HepG2 (cell line): Measurements from ENCODE around the gene PLXND1. TPM values are rescaled to one million over a fixed set of nuclear protein-coding genes. Genes with fewer than 3 reads are reported as not detected.

Experiments
- ATAC-seq: fragments of 200-7000 bp; cut with Tn5 transposase; 3 replicates; pipeline ENCODE4 v1.9.1; 2020; ENCODE audit warnings: mild to moderate bottlenecking, moderate library complexity
- BruUV-seq: library from RNA; stranded (reverse); fragments of 400-500 nt; replicated peaks from 2 replicates; lab custom pipeline; 2021; lab: Mats Ljungman, UMichigan
- CTCF ChIA-PET: fragments of 300-600 bp; formaldehyde crosslinking; extraction: SDS; loops from one replicate; lab custom pipeline; 2021; ENCODE audit warnings: low total read pairs, inconsistent platforms, low intra/inter-chr PET ratio; lab: Yijun Ruan, JAX
- POLR2A ChIA-PET: fragments of 350-600 bp; sonication (Branson Sonifier 250); formaldehyde crosslinking; loops from one replicate; lab custom pipeline; 2020; ENCODE audit warnings: antibody characterized with exemption, inconsistent platforms; lab: Yijun Ruan, JAX
- DNase-seq: peaks from one replicate; pipeline ENCODE4 v3.0.0-alpha.2; 2015; ENCODE audit warnings: low spot score
- FAIRE-seq: peaks from 3 replicates; lab custom pipeline; 2011; peaks lifted over from hg19 to GRCh38; lab: Jason Lieb, UNC
- H2AFZ ChIP-seq: one replicate; pipeline ENCODE4 v1.6.1; 2011; ENCODE audit warnings: low read length, inconsistent platforms
- H3K27ac ChIP-seq: fragments of 300-600 bp; 3 replicates; pipeline ENCODE4 v1.8.0; 2011; ENCODE audit warnings: mixed run types, mild to moderate bottlenecking, mixed read lengths, low read length, inconsistent platforms; ENCODE audit not compliant: insufficient read depth; ENCODE audit errors: extremely low read length
- H3K27me3 ChIP-seq, 2 experiments: fragments of 200-600 bp in 1 of 2; 2 replicates in 1 of 2; 3 replicates in 1 of 2; pipeline versions ENCODE4 v1.6.0 to v1.8.0; 2011; ENCODE audit warnings: low read length in 2 of 2, mild to moderate bottlenecking in 2 of 2, moderate library complexity in 2 of 2, inconsistent platforms in 1 of 2; ENCODE audit not compliant: insufficient read depth in 2 of 2, control insufficient read depth in 1 of 2
- H3K36me3 ChIP-seq, 2 experiments: fragments of 200-600 bp in 1 of 2; replicated peaks in 1 of 2; 2 replicates in 1 of 2; 3 replicates in 1 of 2; pipeline versions ENCODE4 v1.5.1 to v1.8.0; 2011; ENCODE audit warnings: low read length in 2 of 2, inconsistent platforms in 1 of 2; ENCODE audit not compliant: insufficient read depth in 2 of 2, control insufficient read depth in 1 of 2
- H3K4me1 ChIP-seq: 2 replicates; pipeline ENCODE4 v1.5.1; 2012; ENCODE audit warnings: low read length, inconsistent platforms; ENCODE audit not compliant: insufficient read depth
- H3K4me2 ChIP-seq: 2 replicates; pipeline ENCODE4 v1.6.0; 2011; ENCODE audit warnings: low read depth, low read length, inconsistent platforms
- H3K4me3 ChIP-seq, 3 experiments: fragments of 200-600 bp in 1 of 3; sonication (generic), shearing (Covaris generic) in 1 of 3; replicated peaks in 1 of 3; 2 replicates each; pipeline ENCODE4 v1.5.1; 2011 to 2016; ENCODE audit warnings: low read length in 3 of 3, inconsistent platforms in 2 of 3, low read depth in 2 of 3, mild to moderate bottlenecking in 2 of 3, control low read depth in 1 of 3, mixed read lengths in 1 of 3; ENCODE audit not compliant: insufficient read depth in 1 of 3
- H3K79me2 ChIP-seq: one replicate; pipeline ENCODE4 v1.6.1; 2011; ENCODE audit warnings: low read length, inconsistent platforms; ENCODE audit not compliant: insufficient read depth
- H3K9ac ChIP-seq: 2 replicates; pipeline ENCODE4 v1.6.0; 2011; ENCODE audit warnings: mild to moderate bottlenecking, low read depth, low read length, inconsistent platforms; ENCODE audit not compliant: insufficient read depth
- H3K9me3 ChIP-seq: 2 replicates; pipeline ENCODE4 v1.5.1; 2012; ENCODE audit warnings: mild to moderate bottlenecking, low read length
- H4K20me1 ChIP-seq: 2 replicates; pipeline ENCODE4 v1.6.0; 2011; ENCODE audit warnings: inconsistent platforms, mild to moderate bottlenecking, low read length, moderate library complexity; ENCODE audit not compliant: insufficient read depth
- ATF4 ChIP-seq, 2 experiments: fragments of 450-650 bp in 1 of 2; sonication (generic) in 1 of 2; formaldehyde crosslinking; IDR thresholded peaks; 2 replicates each; pipeline versions ENCODE4 v1.5.0 to v1.8.0; 2020 to 2022; ENCODE audit warnings: mild to moderate bottlenecking in 1 of 2, missing genetic modification reagents in 1 of 2
- EHMT2 ChIP-seq: fragments of 200-600 bp; sonication (generic); IDR thresholded peaks from 2 replicates; pipeline ENCODE4 v1.7.0; 2017; ENCODE audit warnings: antibody characterized with exemption, low read depth, low read length, borderline replicate concordance
- IRF9 ChIP-seq: sonication (generic); formaldehyde crosslinking; IDR thresholded peaks from 2 replicates; pipeline ENCODE4 v1.8.0; 2022; ENCODE audit warnings: missing genetic modification reagents, mild to moderate bottlenecking, borderline replicate concordance
- KLF12 ChIP-seq: sonication (generic); formaldehyde crosslinking; IDR thresholded peaks from 2 replicates; pipeline ENCODE4 v1.4.0; 2020; ENCODE audit warnings: missing genetic modification reagents, borderline replicate concordance
- LCORL ChIP-seq, 2 experiments: fragments of 450-650 bp in 1 of 2; sonication (generic) in 1 of 2; formaldehyde crosslinking in 1 of 2; IDR thresholded peaks; 2 replicates each; pipeline versions ENCODE4 v1.5.0 to v1.6.1; 2017 to 2020; ENCODE audit warnings: antibody characterized with exemption in 1 of 2, missing genetic modification reagents in 1 of 2
- MEIS1 ChIP-seq: sonication (generic); formaldehyde crosslinking; IDR thresholded peaks from 2 replicates; pipeline ENCODE4 v1.9.0; 2021; ENCODE audit warnings: mild to moderate bottlenecking, missing genetic modification reagents, moderate library complexity, borderline replicate concordance
- SMAD3 ChIP-seq: sonication (generic); formaldehyde crosslinking; IDR thresholded peaks from 2 replicates; pipeline ENCODE4 v1.4.0; 2020; ENCODE audit warnings: missing genetic modification reagents
- ZNF142 ChIP-seq: sonication (generic); formaldehyde crosslinking; IDR thresholded peaks from 2 replicates; pipeline ENCODE4 v1.4.0; 2020; ENCODE audit warnings: missing genetic modification reagents
- ZNF343 ChIP-seq: sonication (generic); formaldehyde crosslinking; IDR thresholded peaks from 2 replicates; pipeline ENCODE4 v1.4.0; 2020; ENCODE audit warnings: mild to moderate bottlenecking, missing genetic modification reagents
- ZNF598 ChIP-seq: sonication (generic); formaldehyde crosslinking; IDR thresholded peaks from 2 replicates; pipeline ENCODE4 v1.5.1; 2020; ENCODE audit warnings: mild to moderate bottlenecking, missing genetic modification reagents, borderline replicate concordance
- ZNF839 ChIP-seq: sonication (generic); formaldehyde crosslinking; IDR thresholded peaks from 2 replicates; pipeline ENCODE4 v1.4.0; 2020; ENCODE audit warnings: missing genetic modification reagents, mild to moderate bottlenecking, borderline replicate concordance
- WGBS: methylation state at CpG from one replicate; pipeline ENCODE4 v1.1.6; 2017; ENCODE audit warnings: low lambda C conversion rate; 5-methylcytosine and 5-hydroxymethylcytosine counted together
- in situ Hi-C: cut with HindIII; loops from 2 replicates; pipeline ENCODE4 v1.10.0; 2017; ENCODE audit warnings: low pct_unique_long_range_greater_than_20kb; ENCODE audit not compliant: extremely low pct_ligation_motif_present
- intact Hi-C: fragments of 100-400 bp; cut with micrococcal nuclease; formaldehyde crosslinking; loops from one replicate; pipeline ENCODE4 v1.10.0; 2022; ENCODE audit not compliant: unreplicated experiment
- polyA plus RNA-seq, 8 experiments: library from polyadenylated mRNA; depleted of rRNA in 3 of 8; stranded (reverse) in 7 of 8; unstranded in 1 of 8; fragments of >200 nt; fragmentation: Illumina TruSeq in 4 of 8; extraction: Trizol in 4 of 8; gene quantifications; 2 replicates each; pipeline versions ENCODE4 v1.2.1 to v1.2.3, GENCODE V29; 2011 to 2016; ENCODE audit warnings: low read depth in 4 of 8, missing spikeins in 1 of 8, mixed read lengths in 1 of 8; ENCODE audit not compliant: insufficient read depth in 1 of 8
- total RNA-seq, 5 experiments: library from RNA; depleted of rRNA; stranded (reverse); fragments of >200 nt; fragmentation: Illumina TruSeq; extraction: Trizol; gene quantifications; 2 replicates each; pipeline ENCODE4 v1.2.3, GENCODE V29; 2016; ENCODE audit warnings: low read depth in 1 of 5

The PLXND1 gene
- total and polyA plus RNA-seq, 2 of the 13 experiments (the other 11 are each of a cell fraction or from before 2014, with no cell fraction given), result 15.9 to 42.0 TPM

- 91% methylated on average over 6 of the region's 6 CpGs for WGBS
- no peak overlapping the region for H2AFZ ChIP-seq
- no peak for DNase-seq
- FAIRE-seq, result no peak
- peaks cover 14% of the 10 kb centered on the region for H3K4me1 ChIP-seq
- H3K4me2 ChIP-seq, result no peak overlapping the region
- H3K9me3 ChIP-seq, result no peaks in the 10 kb centered on the region
- intact Hi-C loops, result no loop called here
- ATAC-seq, result no peak
- ChIA-PET POLR2A (no interaction called here), CTCF (no interaction called here)
- no peaks in the 10 kb centered on the region for H3K79me2 ChIP-seq
- in situ Hi-C loops, result no loop called here
- no TSS peak for BruUV-seq
- H3K36me3 ChIP-seq, result peaks cover 8 to 12% of the 10 kb centered on the region in 2 experiments; a peak in 4 of 5 replicates
- TF ChIP-seq ZNF839 (CRISPR knock-in tag) (no peak), ATF4 (CRISPR knock-in tag; IDR thresholded peaks at IDR 0.05) (no peak), ZNF343 (CRISPR knock-in tag) (no peak), EHMT2 (no peak), LCORL (IDR thresholded peaks at IDR 0.05) (no peak), LCORL (CRISPR knock-in tag; IDR thresholded peaks at IDR 0.05) (no peak), ZNF598 (CRISPR knock-in tag) (no peak), KLF12 (CRISPR knock-in tag) (no peak), SMAD3 (CRISPR knock-in tag) (no peak), ZNF142 (CRISPR knock-in tag) (no peak), IRF9 (CRISPR knock-in tag) (no peak), MEIS1 (CRISPR knock-in tag) (no peak)
- H3K9ac ChIP-seq, result no peak overlapping the region
- no peak overlapping the region for H3K27ac ChIP-seq
- no peaks in the 10 kb centered on the region for H3K27me3 ChIP-seq
- H3K4me3 ChIP-seq, result no peak overlapping the region
- no peaks in the 10 kb centered on the region for H4K20me1 ChIP-seq
These were observed 38.5 kb downstream of the PLXND1 start for GRCh38 chr3:129567939-129568338.
